GOT3 (cell line): ENCODE data around the gene ACAP3.
"Not testable (repeated sequence)": the region's sequence is repeated elsewhere in the genome, so short reads cannot be mapped to it uniquely, and the experiment has no call there.

Source experiments
- DNase-seq: peaks from one replicate; lab custom pipeline; 2025; ENCODE audit warnings: mixed read lengths; lab: John Stamatoyannopoulos, UW

ACAP3 gene

DNA sequence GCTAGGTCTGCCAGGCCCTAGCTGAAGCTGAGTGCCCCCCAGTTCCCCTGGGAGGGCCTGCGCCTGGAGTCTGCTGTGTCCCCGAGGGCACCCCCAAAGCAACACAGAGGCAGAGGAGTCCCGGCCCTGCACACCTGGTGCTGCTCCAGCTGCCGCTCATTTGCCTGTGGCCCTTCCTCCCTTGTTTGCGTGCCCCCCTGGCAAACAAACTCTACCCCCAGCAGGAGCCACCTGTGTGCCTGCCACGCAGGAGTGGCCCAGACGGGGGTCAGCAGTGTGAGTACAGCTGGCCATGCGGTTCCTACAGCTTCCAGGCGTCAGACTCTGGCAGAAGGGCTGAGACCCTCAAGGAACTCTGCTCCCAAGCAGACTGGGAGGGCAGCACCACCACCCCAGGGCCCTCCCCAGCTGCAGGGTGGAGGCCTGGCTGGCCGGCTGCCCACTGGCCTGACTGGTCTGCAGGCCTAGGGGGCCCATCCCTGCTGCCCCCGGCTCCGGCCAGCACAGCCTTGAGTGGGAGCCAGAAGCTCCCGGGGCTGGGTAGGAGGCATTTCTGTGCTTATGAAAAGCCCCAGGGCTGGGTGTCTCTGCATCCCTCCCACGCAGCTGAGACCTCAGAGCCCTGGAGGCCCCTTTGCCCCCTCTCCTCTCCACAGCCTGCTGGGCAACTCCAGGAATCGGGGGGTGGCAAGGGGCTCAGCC lies 22.8 kb upstream of the ACAP3 start:
- DNase-seq: no peak

DNA sequence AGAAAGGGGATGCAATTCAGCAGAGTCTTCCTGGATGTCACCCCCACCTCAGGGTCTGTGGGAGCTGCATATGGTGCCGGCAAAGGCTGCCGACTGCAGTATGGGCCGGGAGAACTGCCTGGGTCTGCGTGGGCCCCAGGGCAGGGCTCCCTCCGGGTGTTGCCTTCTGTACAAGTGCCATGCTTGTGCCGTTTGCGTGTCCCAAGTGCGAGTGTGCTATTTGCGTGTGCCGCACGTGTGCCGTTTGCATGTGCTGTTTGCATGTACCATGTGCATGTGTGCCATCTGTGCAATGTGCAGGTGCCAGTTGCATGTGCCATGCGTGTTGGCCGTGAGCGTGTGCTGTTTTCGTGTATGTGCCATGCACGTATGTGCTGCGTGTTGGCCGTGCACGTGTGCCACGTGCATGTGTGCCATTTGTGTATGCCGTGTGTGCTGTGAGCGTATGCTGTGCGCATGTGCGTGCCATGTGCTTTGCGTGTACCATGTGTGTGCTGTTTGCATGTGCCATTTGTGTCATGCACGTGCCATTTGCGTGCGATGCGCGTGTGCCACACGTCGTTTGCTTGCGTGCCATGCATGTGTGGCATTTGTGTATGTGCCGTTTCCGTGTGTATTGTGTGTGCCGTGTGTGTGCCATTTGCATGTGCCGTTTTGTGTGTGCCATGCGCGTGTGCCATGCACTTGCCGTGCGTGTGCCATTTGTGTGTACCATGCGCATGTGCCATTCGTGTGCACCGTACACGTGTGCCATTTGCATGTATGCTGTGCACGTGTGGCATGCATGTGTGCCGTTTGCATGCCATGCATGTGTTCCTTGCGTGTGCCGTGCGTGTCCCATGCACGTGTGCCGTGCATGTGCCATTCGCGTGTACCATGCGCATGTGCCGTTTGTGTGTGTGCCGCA lies 21.8 kb upstream of the ACAP3 start:
- no peak for DNase-seq

DNA sequence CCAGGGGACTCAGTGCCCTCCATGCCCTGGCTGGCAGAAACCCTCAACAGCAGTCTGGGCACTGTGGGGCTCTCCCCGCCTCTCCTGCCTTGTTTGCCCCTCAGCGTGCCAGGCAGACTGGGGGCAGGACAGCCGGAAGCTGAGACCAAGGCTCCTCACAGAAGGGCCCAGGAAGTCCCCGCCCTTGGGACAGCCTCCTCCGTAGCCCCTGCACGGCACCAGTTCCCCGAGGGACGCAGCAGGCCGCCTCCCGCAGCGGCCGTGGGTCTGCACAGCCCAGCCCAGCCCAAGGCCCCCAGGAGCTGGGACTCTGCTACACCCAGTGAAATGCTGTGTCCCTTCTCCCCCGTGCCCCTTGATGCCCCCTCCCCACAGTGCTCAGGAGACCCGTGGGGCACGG lies 20.5 kb upstream of the ACAP3 start:
- DNase-seq: no peak

DNA sequence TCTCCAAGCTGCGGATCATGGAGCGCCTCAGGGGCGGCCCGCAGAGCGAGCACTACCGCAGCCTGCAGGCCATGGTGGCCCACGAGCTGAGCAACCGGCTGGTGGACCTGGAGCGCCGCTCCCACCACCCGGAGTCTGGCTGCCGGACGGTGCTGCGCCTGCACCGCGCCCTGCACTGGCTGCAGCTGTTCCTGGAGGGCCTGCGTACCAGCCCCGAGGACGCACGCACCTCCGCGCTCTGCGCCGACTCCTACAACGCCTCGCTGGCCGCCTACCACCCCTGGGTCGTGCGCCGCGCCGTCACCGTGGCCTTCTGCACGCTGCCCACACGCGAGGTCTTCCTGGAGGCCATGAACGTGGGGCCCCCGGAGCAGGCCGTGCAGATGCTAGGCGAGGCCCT lies 19.6 kb upstream of the ACAP3 start:
- DNase-seq: no peak

GRCh38 chr1:1326075-1326605 lies 18.4 kb upstream of the ACAP3 start:
- DNase-seq: no peak

DNA sequence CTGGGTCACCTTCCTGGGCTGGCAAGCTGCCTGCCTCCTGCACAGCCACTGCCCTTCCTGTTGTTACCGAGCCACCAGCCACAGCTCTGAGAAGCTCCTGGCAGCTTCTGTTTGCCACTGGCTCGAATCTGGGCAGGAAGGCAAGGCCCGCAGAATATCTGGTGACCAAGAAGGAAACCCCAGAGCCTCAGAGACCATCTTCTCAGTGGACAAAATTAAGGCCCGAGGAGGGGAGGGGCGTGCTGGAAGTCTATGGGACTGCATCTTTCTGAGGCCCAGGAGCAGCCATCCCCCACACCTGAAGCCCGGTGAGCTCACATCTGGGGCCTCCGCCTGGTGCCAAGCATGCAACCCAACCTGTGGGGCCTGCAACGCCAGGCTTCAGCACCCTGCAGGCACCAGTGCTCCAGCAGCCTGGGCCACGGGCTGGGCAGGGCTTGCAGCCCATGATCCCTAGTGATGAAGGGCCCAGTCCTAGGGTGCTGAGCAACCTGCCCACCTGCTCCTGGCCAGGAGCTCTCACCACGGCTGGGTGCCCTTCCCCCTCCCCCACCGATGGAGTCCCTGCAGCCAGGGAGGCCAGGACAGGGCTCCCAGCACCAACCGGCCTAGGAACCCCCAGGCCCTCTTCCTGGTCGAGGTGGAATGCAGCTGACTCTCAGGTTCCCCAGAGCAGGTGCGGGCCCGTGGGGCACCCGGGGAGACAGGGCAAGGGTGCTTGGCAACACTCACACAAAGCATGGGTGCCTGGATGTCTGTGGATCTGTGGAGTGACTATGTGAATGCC lies 17.8 kb upstream of the ACAP3 start:
- DNase-seq: no peak

DNA sequence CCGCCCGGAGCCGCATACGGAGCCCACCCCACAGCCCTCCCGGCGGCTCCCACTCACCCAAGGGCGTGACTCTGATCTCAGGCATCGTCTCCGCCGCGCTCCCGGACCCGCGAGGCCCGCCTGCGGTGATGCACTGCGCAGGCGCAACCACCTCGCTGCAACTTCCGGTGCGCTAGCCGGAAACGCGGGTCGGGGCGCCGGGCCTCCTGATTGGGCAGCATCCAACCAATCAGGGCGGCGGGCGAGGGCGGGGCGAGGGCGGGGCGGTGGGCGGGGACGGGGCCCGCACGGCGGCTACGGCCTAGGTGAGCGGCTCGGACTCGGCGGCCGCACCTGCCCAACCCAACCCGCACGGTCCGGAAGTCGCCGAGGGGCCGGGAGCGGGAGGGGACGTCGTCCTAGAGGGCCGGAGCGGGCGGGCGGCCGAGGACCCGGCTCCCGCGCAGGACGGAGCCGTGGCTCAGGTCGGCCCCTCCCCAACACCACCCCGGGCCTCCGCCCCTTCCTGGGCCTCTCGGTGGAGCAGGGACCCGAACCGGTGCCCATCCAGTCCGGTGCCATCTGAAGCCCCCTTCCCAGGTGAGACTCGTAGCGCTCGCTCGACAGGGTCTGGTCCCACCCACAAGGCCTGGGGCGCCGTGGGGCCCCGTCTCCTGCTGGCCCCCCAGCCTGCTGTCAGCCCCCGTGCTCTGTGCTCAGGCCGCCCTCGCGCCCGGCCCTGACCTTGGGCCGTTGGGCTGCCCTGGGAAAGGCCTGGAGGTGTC lies 17.0 kb upstream of the ACAP3 start, which contains the start of the genes CPTP and INTS11:
Gene CPTP, plus strand, starts transcription at position 279 of the 764 bp plus-strand sequence. CDS start 2,109 bp downstream, outside the sequence.
Gene INTS11, minus strand, starts transcription at position 137 of the 764 bp plus-strand sequence. Its CDS starts 52 bp downstream, at position 85.
- DNase-seq: peak; percentile 75

DNA sequence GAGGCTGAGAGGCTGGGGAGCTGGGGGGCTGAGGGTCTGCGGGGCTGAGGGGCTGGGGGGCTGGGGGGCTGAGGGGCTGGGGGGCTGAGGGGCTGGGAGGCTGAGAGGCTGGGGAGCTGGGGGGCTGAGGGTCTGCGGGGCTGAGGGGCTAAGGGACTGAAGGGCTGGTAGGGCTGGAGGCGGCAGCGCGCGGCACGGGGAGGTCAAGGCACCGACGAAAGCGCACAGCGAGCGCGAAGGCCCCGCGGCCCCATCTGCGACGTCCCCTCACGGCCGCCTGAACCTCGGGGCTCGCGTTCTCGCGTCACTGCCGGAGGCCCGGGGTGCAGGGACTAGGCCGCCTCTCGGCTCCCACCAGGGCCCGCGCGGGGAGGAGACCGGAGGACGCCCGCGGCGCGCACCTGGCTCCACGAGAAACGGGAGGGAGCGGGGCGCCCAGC lies 16.4 kb upstream of the ACAP3 start:
- no peak for DNase-seq

GRCh38 chr1:1322952-1323351 lies 15.2 kb upstream of the ACAP3 start:
- DNase-seq: no peak

GRCh38 chr1:1322418-1322817 lies 14.7 kb upstream of the ACAP3 start:
- DNase-seq: no peak

- no peak for DNase-seq
Measured at GRCh38 chr1:1321477-1321876, 13.7 kb upstream of the ACAP3 start.

- no peak for DNase-seq
Measured at GRCh38 chr1:1320666-1321448, 13.1 kb upstream of the ACAP3 start.

- DNase-seq: no peak
Measured at GRCh38 chr1:1319646-1319941, 11.9 kb upstream of the ACAP3 start.

GRCh38 chr1:1318777-1319645 lies 11.3 kb upstream of the ACAP3 start:
- no peak for DNase-seq

DNA sequence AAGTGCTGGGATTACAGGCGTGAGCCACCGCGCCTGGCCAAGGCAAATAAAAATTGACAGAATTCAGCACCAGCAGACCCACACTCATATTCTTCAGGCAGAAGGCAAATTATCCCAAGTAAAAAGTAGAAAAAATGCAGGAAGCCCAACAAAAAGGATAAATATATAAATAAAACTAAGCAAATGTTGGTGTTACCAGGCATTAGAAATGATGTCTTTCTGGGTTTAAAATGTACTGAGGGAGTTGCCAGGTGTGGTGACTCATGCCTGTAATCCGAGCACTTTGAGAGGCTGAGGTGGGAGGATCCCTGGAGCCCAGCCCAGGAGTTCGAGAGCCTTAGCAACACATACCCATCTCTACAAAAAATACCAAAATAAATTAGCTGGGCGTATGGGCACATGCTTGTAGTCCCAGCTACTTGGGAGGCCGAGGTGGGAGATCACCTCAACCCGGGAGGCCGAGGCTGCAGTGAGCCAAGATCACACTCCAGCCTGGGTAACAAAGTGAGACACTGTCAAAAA lies 10.5 kb upstream of the ACAP3 start:
- no peak for DNase-seq

DNA sequence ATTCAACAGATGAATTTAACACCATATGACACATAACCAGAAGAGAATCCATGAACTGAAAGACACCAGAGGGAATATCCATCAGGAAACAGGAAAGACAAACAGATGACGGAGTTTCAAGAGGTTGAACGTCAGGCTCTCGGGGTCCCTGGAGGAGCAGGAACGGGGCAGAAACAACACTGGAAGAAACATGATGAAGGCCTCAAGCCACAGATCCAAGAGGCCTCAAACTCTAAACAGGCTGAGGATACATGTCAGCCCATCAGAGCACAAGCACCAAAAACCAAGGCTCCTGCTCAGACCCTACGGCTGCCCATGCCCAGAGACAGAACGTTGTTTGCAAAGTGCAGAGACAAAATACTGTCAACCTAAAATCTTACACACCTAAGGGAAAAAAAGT lies 9.7 kb upstream of the ACAP3 start:
- no peak for DNase-seq

DNA sequence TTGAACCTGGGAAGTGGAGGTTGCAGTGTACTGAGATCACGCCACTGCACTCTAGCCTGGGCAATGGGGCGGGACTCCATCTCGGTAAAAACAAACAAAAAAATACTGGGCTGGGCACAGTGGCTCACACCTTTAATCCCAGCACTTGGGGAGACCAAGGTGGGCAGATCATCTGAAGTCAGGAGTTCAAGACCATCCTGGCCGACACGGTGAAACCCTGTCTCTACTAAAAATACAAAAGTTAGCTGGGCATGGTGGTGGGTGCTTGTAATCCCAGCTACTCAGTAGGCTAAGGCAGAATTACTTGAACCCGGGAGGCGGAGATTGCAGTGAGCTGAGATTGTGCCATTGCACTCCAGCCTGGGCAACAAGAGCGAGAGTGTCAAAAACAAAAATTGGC lies 8.5 kb upstream of the ACAP3 start:
- DNase-seq: not testable (repeated sequence)

DNA sequence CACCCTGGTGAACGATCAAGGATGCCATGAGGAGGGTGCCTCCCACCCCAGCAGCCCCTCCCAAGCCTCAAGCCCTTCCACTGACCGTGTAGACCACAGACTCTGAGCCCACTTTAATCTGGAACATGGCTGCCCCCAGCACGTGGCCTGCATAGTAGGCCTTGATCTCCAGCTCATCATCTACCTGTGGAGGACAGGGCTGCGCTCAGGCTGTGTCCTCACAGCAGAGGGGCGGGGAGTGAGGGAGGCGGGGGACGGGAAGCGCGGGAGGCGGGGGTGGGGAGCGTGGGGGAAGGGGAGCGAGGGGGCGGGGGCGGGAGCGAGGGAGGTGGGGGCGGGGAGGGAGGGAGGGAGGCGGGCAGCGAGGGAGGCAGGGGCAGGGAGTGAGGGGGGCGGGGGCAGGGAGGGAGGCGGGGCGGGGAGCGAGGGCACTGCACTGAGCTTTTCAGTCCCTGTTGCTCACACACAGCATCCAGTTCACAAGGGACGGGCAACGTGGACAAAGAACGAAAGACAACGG lies 7.8 kb upstream of the ACAP3 start:
- DNase-seq: no peak
